B cell (primary cell): ENCODE data around the gene SLAMF9. TPM values are rescaled to one million over a fixed set of nuclear protein-coding genes. Genes with fewer than 3 reads are reported as not detected.

Experiments used
- ATAC-seq: fragments of 200-7000 bp; cut with Tn5 transposase; one replicate; pipeline ENCODE4 v1.10.0; 2021; ENCODE audit warnings: low read depth, mild to moderate bottlenecking, moderate number of reproducible peaks, moderate library complexity
- CTCF ChIA-PET: fragments of 350-600 bp; sonication (Branson Sonifier 250); formaldehyde crosslinking; loops from one replicate; lab custom pipeline; 2021; ENCODE audit warnings: antibody characterized with exemption, inconsistent platforms; lab: Charles Lee
- POLR2A ChIA-PET: fragments of 350-600 bp; sonication (Branson Sonifier 250); formaldehyde crosslinking; loops from one replicate; lab custom pipeline; 2021; ENCODE audit warnings: antibody characterized with exemption; lab: Charles Lee
- DNase-seq: peaks from one replicate; pipeline ENCODE4 v3.0.0; 2013
- H2AFZ ChIP-seq: 2 replicates; pipeline ENCODE4 v1.6.1; 2012; ENCODE audit warnings: mild to moderate bottlenecking, low read depth, low read length; ENCODE audit not compliant: insufficient read depth, poor library complexity, severe bottlenecking
- H3K27ac ChIP-seq, 2 donors: 1 replicate in 1 of 2; 2 replicates in 1 of 2; pipeline ENCODE4 v1.5.1; 2012 to 2013; ENCODE audit warnings: low read length in 2 of 2, mild to moderate bottlenecking in 2 of 2, moderate library complexity in 1 of 2
- H3K27me3 ChIP-seq, 4 experiments: fragments of 200-600 bp in 1 of 4; sonication (generic) in 1 of 4; replicated peaks in 1 of 4; 1 replicate in 2 of 4; 2 replicates in 2 of 4; pipeline versions ENCODE4 v1.6.1 to v1.7.0; 2013 to 2016; ENCODE audit warnings: low read length in 3 of 4, mild to moderate bottlenecking in 2 of 4, mixed read lengths in 1 of 4, moderate library complexity in 1 of 4; ENCODE audit not compliant: insufficient read depth in 4 of 4, control insufficient read depth in 3 of 4; ENCODE audit errors: control extremely low read depth in 1 of 4
- H3K36me3 ChIP-seq, 2 experiments: replicated peaks in 1 of 2; 1 replicate in 1 of 2; 2 replicates in 1 of 2; pipeline versions ENCODE4 v1.6.1 to v1.7.1; 2013; ENCODE audit warnings: low read length in 1 of 2; ENCODE audit not compliant: insufficient read depth in 2 of 2, control insufficient read depth in 1 of 2; ENCODE audit errors: control extremely low read depth in 1 of 2, extremely low read depth in 1 of 2
- H3K4me1 ChIP-seq, 2 donors: fragments of 200-600 bp in 1 of 2; sonication (generic) in 1 of 2; 1 replicate in 1 of 2; 2 replicates in 1 of 2; pipeline versions ENCODE4 v1.5.1 to v1.6.1; 2013 to 2017; ENCODE audit warnings: low read length in 2 of 2; ENCODE audit not compliant: control insufficient read depth in 2 of 2, insufficient read depth in 2 of 2
- H3K4me2 ChIP-seq: replicated peaks from 2 replicates; pipeline ENCODE3; 2012; ENCODE audit warnings: mild to moderate bottlenecking, low read depth, low read length; ENCODE audit not compliant: poor library complexity, severe bottlenecking
- H3K4me3 ChIP-seq, 5 experiments: fragments of 200-600 bp in 1 of 5; sonication (generic) in 1 of 5; 1 replicate in 3 of 5; 2 replicates in 2 of 5; pipeline versions ENCODE4 v1.5.1 to v1.7.0; 2011 to 2016; ENCODE audit warnings: low read length in 4 of 5, mild to moderate bottlenecking in 4 of 5, low read depth in 2 of 5, control low read depth in 1 of 5, moderate library complexity in 1 of 5; ENCODE audit not compliant: insufficient read depth in 1 of 5; ENCODE audit errors: control extremely low read depth in 1 of 5, extremely low read depth in 1 of 5
- H3K79me2 ChIP-seq: fragments of 200-600 bp; sonication (generic); one replicate; pipeline ENCODE4 v1.6.0; 2016; ENCODE audit warnings: low read length; ENCODE audit not compliant: control insufficient read depth, insufficient read depth
- H3K9ac ChIP-seq: fragments of 200-600 bp; sonication (generic); 2 replicates; pipeline ENCODE4 v1.6.1; 2017; ENCODE audit warnings: mild to moderate bottlenecking, low read length, moderate library complexity
- H3K9me3 ChIP-seq, 3 donors: one replicate each; pipeline versions ENCODE4 v1.6.1 to v1.7.1; 2013; ENCODE audit warnings: low read length in 2 of 3; ENCODE audit not compliant: control insufficient read depth in 2 of 3, insufficient read depth in 1 of 3; ENCODE audit errors: control extremely low read depth in 1 of 3
- H4K20me1 ChIP-seq: 2 replicates; pipeline ENCODE4 v1.6.0; 2012; ENCODE audit warnings: mild to moderate bottlenecking, low read length; ENCODE audit not compliant: insufficient read depth, control insufficient read depth, poor library complexity, severe bottlenecking
- H3K27ac Mint-ChIP-seq: one replicate; pipeline ENCODE4 v1.8.0; 2021; ENCODE audit warnings: mixed read lengths
- H3K27me3 Mint-ChIP-seq: one replicate; pipeline ENCODE4 v1.8.0; 2021; ENCODE audit warnings: mixed read lengths
- H3K4me1 Mint-ChIP-seq: one replicate; pipeline ENCODE4 v1.8.0; 2021; ENCODE audit warnings: mixed read lengths
- H3K4me3 Mint-ChIP-seq: one replicate; pipeline ENCODE4 v1.8.0; 2021; ENCODE audit warnings: mixed read lengths
- H3K9me3 Mint-ChIP-seq: one replicate; pipeline ENCODE4 v1.8.0; 2022; ENCODE audit warnings: mixed read lengths; ENCODE audit not compliant: insufficient read depth
- CTCF ChIP-seq: fragments of 200-600 bp; IDR thresholded peaks from one replicate; pipeline ENCODE4 v1.8.0; 2022; ENCODE audit warnings: antibody characterized with exemption, mild to moderate bottlenecking
- EZH2 ChIP-seq: IDR thresholded peaks from 2 replicates; pipeline ENCODE4 v1.6.1; 2012; ENCODE audit warnings: borderline replicate concordance, low read depth, mild to moderate bottlenecking, moderate library complexity, low read length; ENCODE audit not compliant: insufficient read depth, poor library complexity, severe bottlenecking
- WGBS: methylation state at CpG from one replicate; pipeline ENCODE4 v1.1.5; 2013; ENCODE audit warnings: missing lambda C conversion rate; ENCODE audit not compliant: insufficient coverage; 5-methylcytosine and 5-hydroxymethylcytosine counted together
- intact Hi-C: fragments of 100-400 bp; cut with micrococcal nuclease; formaldehyde crosslinking; loops from one replicate; pipeline ENCODE4 v1.10.0; 2022
- polyA plus RNA-seq: library from polyadenylated mRNA; depleted of rRNA; stranded (reverse); fragments of >200 nt; gene quantifications from 2 replicates; pipeline ENCODE4 v1.2.3, GENCODE V29; 2012
- total RNA-seq, 2 donors: library from RNA; stranded (reverse); fragments of 120-200 nt in 1 of 2; gene quantifications; 1 replicate in 1 of 2; 2 replicates in 1 of 2; pipeline versions ENCODE4 v1.2.3 to v1.2.4, GENCODE V29; 2013 to 2022

SLAMF9 gene
- total and polyA plus RNA-seq, 2 donors (not counting 1 experiment from before 2014, with no cell fraction given), result not detected

- Histone ChIP-seq H2AFZ (no peak overlapping the region), H3K4me1 (no peaks in the 10 kb centered on the region), H3K36me3 (no peaks in the 10 kb centered on the region), H3K9ac (no peak overlapping the region), H3K4me3 (no peak overlapping the region), H3K27ac (no peak overlapping the region), H3K79me2 (no peaks in the 10 kb centered on the region), H4K20me1 (no peaks in the 10 kb centered on the region), H3K9me3 (no peaks in the 10 kb centered on the region), H3K4me2 (no peak overlapping the region), H3K27me3 (peaks cover 0 to 21% (median 6%) of the 10 kb centered on the region in 4 experiments)
- ChIA-PET POLR2A (interaction anchor here (0.7 kb wide), 1 partner anchor 19 kb away, joined by 4 read pairs; no protein-coding TSS in a partner anchor), CTCF (interaction anchor here (0.7 to 1.7 kb wide), 3 partner anchors 8 to 17 kb away, joined by 3 to 4 read pairs (median 4); partner anchors contain the start of gene IGSF9)
- no peak for TF ChIP-seq CTCF
- no peak for TF ChIP-seq EZH2
- 90% methylated on average over 2 of the region's 3 CpGs for WGBS
- peaks cover 40% of the 10 kb centered on the region for H3K27me3 Mint-ChIP-seq
- intact Hi-C loops, result no loop called here
- DNase-seq, result no peak
- H3K9me3 Mint-ChIP-seq, result no peaks in the 10 kb centered on the region
- ATAC-seq, result no peak
- no peaks in the 10 kb centered on the region for H3K4me1 Mint-ChIP-seq
- H3K4me3 Mint-ChIP-seq, result no peak overlapping the region
- H3K27ac Mint-ChIP-seq, result no peak overlapping the region
These were observed 1.4 kb upstream of the SLAMF9 start for GRCh38 chr1:159955456-159955855.

- no peaks in the 10 kb centered on the region for H3K79me2 ChIP-seq
- H3K27ac ChIP-seq, result no peak overlapping the region
- CTCF ChIA-PET, result interaction anchor here (1.1 to 2.2 kb wide), 3 partner anchors 54 to 131 kb away, joined by 3 to 8 read pairs (median 3); no protein-coding TSS in a partner anchor
- TF ChIP-seq CTCF (no peak), EZH2 (no peak)
- no peaks in the 10 kb centered on the region for H3K4me1 Mint-ChIP-seq
- no peak overlapping the region for H2AFZ ChIP-seq
- no peaks in the 10 kb centered on the region for H3K9me3 Mint-ChIP-seq
- peaks cover 39% of the 10 kb centered on the region for H3K27me3 Mint-ChIP-seq
- no peak overlapping the region for H3K9ac ChIP-seq
- H3K4me2 ChIP-seq, result no peak overlapping the region
- no peaks in the 10 kb centered on the region for H3K36me3 ChIP-seq
- H4K20me1 ChIP-seq, result no peaks in the 10 kb centered on the region
- H3K9me3 ChIP-seq, result no peaks in the 10 kb centered on the region
- no peak overlapping the region for H3K27ac Mint-ChIP-seq
- DNase-seq (no peak), ATAC-seq (no peak)
- POLR2A ChIA-PET, result no interaction called here
- no peaks in the 10 kb centered on the region for H3K4me1 ChIP-seq
- no peak overlapping the region for H3K4me3 ChIP-seq
- WGBS, result 93% methylated on average over 4 of the region's 5 CpGs
- H3K27me3 ChIP-seq, result peaks cover 0 to 21% (median 6%) of the 10 kb centered on the region in 4 experiments
- intact Hi-C loops, result no loop called here
- no peak overlapping the region for H3K4me3 Mint-ChIP-seq
These were observed 1.1 kb downstream of the SLAMF9 start for GRCh38 chr1:159952932-159953331.
